Endodermal cell (in vitro differentiated cells): ENCODE measurements around the gene IMMP2L. TPM values are rescaled to one million over a fixed set of nuclear protein-coding genes. Genes with fewer than 3 reads are reported as not detected.

Experiments used
- DNase-seq: peaks from one replicate; pipeline ENCODE4 v3.0.0-alpha.2; 2017
- H3K27ac ChIP-seq: 2 replicates; pipeline ENCODE4 v1.5.1; 2013; ENCODE audit warnings: mild to moderate bottlenecking, low read depth, low read length, moderate library complexity
- H3K27me3 ChIP-seq: 2 replicates; pipeline ENCODE4 v1.6.1; 2013; ENCODE audit warnings: mild to moderate bottlenecking, low read length, moderate library complexity; ENCODE audit not compliant: insufficient read depth, control insufficient read depth, poor library complexity, severe bottlenecking
- H3K36me3 ChIP-seq: 2 replicates; pipeline ENCODE4 v1.7.0; 2013; ENCODE audit warnings: mild to moderate bottlenecking, low read length, moderate library complexity; ENCODE audit not compliant: control insufficient read depth, insufficient read depth
- H3K4me1 ChIP-seq: one replicate; pipeline ENCODE4 v1.7.0; 2013; ENCODE audit warnings: low read length; ENCODE audit not compliant: control insufficient read depth, insufficient read depth
- H3K4me3 ChIP-seq: 2 replicates; pipeline ENCODE4 v1.5.1; 2013; ENCODE audit warnings: mild to moderate bottlenecking, low read length, moderate library complexity
- H3K9ac ChIP-seq: 2 replicates; pipeline ENCODE4 v1.6.1; 2013; ENCODE audit warnings: mild to moderate bottlenecking, low read length, moderate library complexity; ENCODE audit not compliant: poor library complexity, severe bottlenecking; ENCODE audit errors: extremely low read depth
- H3K9me3 ChIP-seq: 2 replicates; pipeline ENCODE4 v1.6.1; 2013; ENCODE audit warnings: mild to moderate bottlenecking, low read length, moderate library complexity; ENCODE audit not compliant: control insufficient read depth
- H3K27ac Mint-ChIP-seq: 2 replicates; pipeline ENCODE4 v1.8.0; 2020; ENCODE audit warnings: mixed read lengths
- H3K27me3 Mint-ChIP-seq: 2 replicates; pipeline ENCODE4 v1.8.0; 2021; ENCODE audit warnings: mild to moderate bottlenecking, mixed read lengths; ENCODE audit not compliant: insufficient read depth
- H3K36me3 Mint-ChIP-seq: 2 replicates; pipeline ENCODE4 v1.8.0; 2020; ENCODE audit warnings: low read depth, mixed read lengths
- H3K4me1 Mint-ChIP-seq: 2 replicates; pipeline ENCODE4 v1.8.0; 2020; ENCODE audit warnings: mixed read lengths
- H3K4me3 Mint-ChIP-seq: 2 replicates; pipeline ENCODE4 v1.8.0; 2020; ENCODE audit warnings: mild to moderate bottlenecking, moderate library complexity, mixed read lengths
- H3K9me3 Mint-ChIP-seq: 2 replicates; pipeline ENCODE4 v1.8.0; 2020; ENCODE audit warnings: mild to moderate bottlenecking, mixed read lengths
- CTCF ChIP-seq: fragments of 200-600 bp; sonication (generic); conservative IDR thresholded peaks from 2 replicates; pipeline ENCODE4 v1.5.0; 2021; ENCODE audit warnings: antibody characterized with exemption, mild to moderate bottlenecking
- WGBS, 2 experiments: methylation state at CpG; one replicate each; pipeline versions ENCODE4 v1.1.5 to v1.1.7; 2013; ENCODE audit warnings: missing lambda C conversion rate in 2 of 2, mixed read lengths in 1 of 2; ENCODE audit not compliant: insufficient coverage in 1 of 2, insufficient read length in 1 of 2; 5-methylcytosine and 5-hydroxymethylcytosine counted together
- total RNA-seq, 2 donors: library from RNA; stranded (reverse); fragmentation: NEBNext Ultra II Directional in 1 of 2; extraction: Animal tissue kit (Norgen Biotek cat#: 25700) in 1 of 2; gene quantifications; 2 replicates in 1 of 2; 3 replicates in 1 of 2; pipeline ENCODE4 v1.2.1, GENCODE V29; 2021

The IMMP2L gene
- total RNA-seq, 2 donors from 2014 or later, result 17.7 to 19.4 TPM

GRCh38 chr7:111329367-111330234 is 232.7 kb downstream of the IMMP2L start:
- no peak for DNase-seq
- Mint-ChIP-seq H3K36me3 (no peaks in the 10 kb centered on the region), H3K4me1 (no peaks in the 10 kb centered on the region), H3K4me3 (no peak overlapping the region), H3K9me3 (no peaks in the 10 kb centered on the region), H3K27ac (no peak overlapping the region), H3K27me3 (no peaks in the 10 kb centered on the region)
- 85 to 97% methylated on average over 4 to 5 of the region's 5 CpGs for WGBS, 2 experiments
- Histone ChIP-seq H3K27ac (no peak overlapping the region), H3K27me3 (no peaks in the 10 kb centered on the region), H3K9me3 (no peaks in the 10 kb centered on the region), H3K4me3 (no peak overlapping the region), H3K36me3 (no peaks in the 10 kb centered on the region), H3K9ac (no peak overlapping the region), H3K4me1 (no peaks in the 10 kb centered on the region)
- peak; percentile 33 for TF ChIP-seq CTCF

- no peaks in the 10 kb centered on the region for H3K36me3 ChIP-seq
- H3K9ac ChIP-seq, result no peak overlapping the region
- no peak overlapping the region for H3K27ac ChIP-seq
- no peaks in the 10 kb centered on the region for H3K4me1 ChIP-seq
- no peaks in the 10 kb centered on the region for H3K9me3 ChIP-seq
- H3K27me3 ChIP-seq, result no peaks in the 10 kb centered on the region
- no peak overlapping the region for H3K4me3 Mint-ChIP-seq
- DNase-seq, result no peak
- H3K27ac Mint-ChIP-seq, result no peak overlapping the region
- WGBS, 2 experiments, result 94 to 95% methylated on average over 2 of the region's 2 CpGs
- H3K9me3 Mint-ChIP-seq, result peaks cover under 1% of the 10 kb centered on the region
- H3K4me3 ChIP-seq, result no peak overlapping the region
- H3K36me3 Mint-ChIP-seq, result no peaks in the 10 kb centered on the region
- H3K4me1 Mint-ChIP-seq, result no peaks in the 10 kb centered on the region
- H3K27me3 Mint-ChIP-seq, result no peaks in the 10 kb centered on the region
- TF ChIP-seq CTCF, result no peak
Measured at GRCh38 chr7:111328487-111328886, 233.8 kb downstream of the IMMP2L start.

GRCh38 chr7:111324776-111325175 is 237.5 kb downstream of the IMMP2L start:
- H3K4me3 ChIP-seq, result no peak overlapping the region
- H3K36me3 ChIP-seq, result no peaks in the 10 kb centered on the region
- no peaks in the 10 kb centered on the region for H3K4me1 ChIP-seq
- no peaks in the 10 kb centered on the region for H3K36me3 Mint-ChIP-seq
- H3K27me3 Mint-ChIP-seq, result no peaks in the 10 kb centered on the region
- no peak overlapping the region for H3K4me3 Mint-ChIP-seq
- no peaks in the 10 kb centered on the region for H3K27me3 ChIP-seq
- no peak overlapping the region for H3K27ac Mint-ChIP-seq
- no peak overlapping the region for H3K27ac ChIP-seq
- H3K9me3 ChIP-seq, result no peaks in the 10 kb centered on the region
- no peak for TF ChIP-seq CTCF
- H3K9me3 Mint-ChIP-seq, result peaks cover 2% of the 10 kb centered on the region
- DNase-seq, result no peak
- no peaks in the 10 kb centered on the region for H3K4me1 Mint-ChIP-seq
- H3K9ac ChIP-seq, result no peak overlapping the region
